Upper lobe of right lung (tissue), 1 donor: ENCODE results near the gene TLR9. TPM values are rescaled to one million over a fixed set of nuclear protein-coding genes. Genes with fewer than 3 reads are reported as not detected.

Source experiments
- ATAC-seq: fragments of 200-7000 bp; cut with Tn5 transposase; one replicate; pipeline ENCODE4 v1.9.1; 2020; ENCODE audit warnings: mild to moderate bottlenecking, moderate library complexity
- DNase-seq: peaks from one replicate; pipeline ENCODE4 v3.0.0-alpha.2; 2020
- H3K27ac ChIP-seq: fragments of 200-600 bp; one replicate; pipeline ENCODE4 v1.8.0; 2022
- H3K27me3 ChIP-seq: fragments of 200-600 bp; one replicate; pipeline ENCODE4 v1.8.0; 2022; ENCODE audit warnings: mild to moderate bottlenecking
- H3K36me3 ChIP-seq: fragments of 200-600 bp; one replicate; pipeline ENCODE4 v1.8.0; 2022
- H3K4me1 ChIP-seq: fragments of 200-600 bp; one replicate; pipeline ENCODE4 v1.8.0; 2022
- H3K4me3 ChIP-seq: fragments of 200-600 bp; one replicate; pipeline ENCODE4 v1.8.0; 2022; ENCODE audit warnings: mild to moderate bottlenecking
- H3K9me3 ChIP-seq: fragments of 200-600 bp; one replicate; pipeline ENCODE4 v1.8.0; 2022
- intact Hi-C: fragments of 100-400 bp; cut with DNase I; formaldehyde crosslinking; loops from one replicate; pipeline ENCODE4 v1.11.0; 2022
- total RNA-seq: library from RNA; stranded (reverse); fragmentation: NEBNext Ultra II Directional; extraction: Animal tissue kit (Norgen Biotek cat#: 25700); gene quantifications from one replicate; pipeline ENCODE4 v1.2.1, GENCODE V29; 2021
- TF ChIP-seq, protein P1 (sequence below): fragments of 200-600 bp; IDR thresholded peaks from one replicate; pipeline ENCODE4 v1.8.0; 2022; ENCODE audit warnings: antibody characterized with exemption
- donor health status: DM: no; HTN: yes; CAD: no; lungs with severe emphysema.

Gene TLR9
- total RNA-seq, 1 donor from 2014 or later = 0.87 TPM

- peaks cover 58% of the 10 kb centered on the region for H3K36me3 ChIP-seq
- no peaks in the 10 kb centered on the region for H3K27me3 ChIP-seq
- no peak overlapping the region for H3K27ac ChIP-seq
- H3K9me3 ChIP-seq = no peaks in the 10 kb centered on the region
- no peak overlapping the region for H3K4me3 ChIP-seq
- peaks cover 5% of the 10 kb centered on the region for H3K4me1 ChIP-seq
- TF ChIP-seq, protein P1, sequence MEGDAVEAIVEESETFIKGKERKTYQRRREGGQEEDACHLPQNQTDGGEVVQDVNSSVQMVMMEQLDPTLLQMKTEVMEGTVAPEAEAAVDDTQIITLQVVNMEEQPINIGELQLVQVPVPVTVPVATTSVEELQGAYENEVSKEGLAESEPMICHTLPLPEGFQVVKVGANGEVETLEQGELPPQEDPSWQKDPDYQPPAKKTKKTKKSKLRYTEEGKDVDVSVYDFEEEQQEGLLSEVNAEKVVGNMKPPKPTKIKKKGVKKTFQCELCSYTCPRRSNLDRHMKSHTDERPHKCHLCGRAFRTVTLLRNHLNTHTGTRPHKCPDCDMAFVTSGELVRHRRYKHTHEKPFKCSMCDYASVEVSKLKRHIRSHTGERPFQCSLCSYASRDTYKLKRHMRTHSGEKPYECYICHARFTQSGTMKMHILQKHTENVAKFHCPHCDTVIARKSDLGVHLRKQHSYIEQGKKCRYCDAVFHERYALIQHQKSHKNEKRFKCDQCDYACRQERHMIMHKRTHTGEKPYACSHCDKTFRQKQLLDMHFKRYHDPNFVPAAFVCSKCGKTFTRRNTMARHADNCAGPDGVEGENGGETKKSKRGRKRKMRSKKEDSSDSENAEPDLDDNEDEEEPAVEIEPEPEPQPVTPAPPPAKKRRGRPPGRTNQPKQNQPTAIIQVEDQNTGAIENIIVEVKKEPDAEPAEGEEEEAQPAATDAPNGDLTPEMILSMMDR = peak; percentile 92
- intact Hi-C loops = loop anchor here (5.0 kb wide), 1 partner anchor 111 kb away; no protein-coding TSS in a partner anchor
- DNase-seq (peak; percentile 91), ATAC-seq (peak; percentile 86)
Measured at GRCh38 chr3:52231502-52232278, 6.2 kb upstream of the TLR9 start.

DNA sequence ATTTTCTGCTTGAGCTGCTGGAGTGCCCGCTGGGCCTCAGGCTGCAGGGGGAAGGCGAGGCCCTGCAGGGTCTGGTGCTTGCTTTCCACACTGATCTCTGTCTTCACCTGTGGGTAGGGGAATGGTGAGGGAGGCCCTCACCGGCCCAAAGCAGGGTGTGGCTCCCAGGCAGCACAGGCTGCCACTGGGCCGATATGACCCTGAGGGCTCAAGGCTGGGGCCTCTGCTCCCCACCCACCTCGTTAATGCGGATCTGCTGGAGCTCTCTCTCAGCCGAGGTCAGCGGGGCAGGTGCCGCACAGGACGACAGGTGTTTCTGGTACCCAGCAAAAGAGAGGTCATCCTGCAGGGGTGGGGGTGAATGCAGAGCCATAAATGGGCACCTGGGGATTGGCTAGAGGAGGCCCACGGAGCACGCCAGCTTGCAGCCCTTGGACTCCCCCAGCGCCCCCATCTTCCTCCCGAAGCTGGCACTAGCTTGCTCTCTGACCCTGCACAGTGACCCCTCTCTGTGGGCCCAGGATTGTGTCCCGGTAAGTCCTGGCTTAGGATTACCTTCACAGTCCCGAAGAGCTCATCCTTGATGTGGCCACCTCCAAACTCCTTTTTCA is 5.5 kb upstream of the TLR9 start:
- no peaks in the 10 kb centered on the region for H3K27me3 ChIP-seq
- H3K4me1 ChIP-seq = no peaks in the 10 kb centered on the region
- peak; percentile 55 for DNase-seq
- ATAC-seq = no peak
- H3K4me3 ChIP-seq = no peak overlapping the region
- TF ChIP-seq, protein P1 = no peak
- peaks cover 58% of the 10 kb centered on the region for H3K36me3 ChIP-seq
- intact Hi-C loops = loop anchor here (5.0 kb wide), 1 partner anchor 111 kb away; no protein-coding TSS in a partner anchor
- no peaks in the 10 kb centered on the region for H3K9me3 ChIP-seq
- no peak overlapping the region for H3K27ac ChIP-seq

DNA sequence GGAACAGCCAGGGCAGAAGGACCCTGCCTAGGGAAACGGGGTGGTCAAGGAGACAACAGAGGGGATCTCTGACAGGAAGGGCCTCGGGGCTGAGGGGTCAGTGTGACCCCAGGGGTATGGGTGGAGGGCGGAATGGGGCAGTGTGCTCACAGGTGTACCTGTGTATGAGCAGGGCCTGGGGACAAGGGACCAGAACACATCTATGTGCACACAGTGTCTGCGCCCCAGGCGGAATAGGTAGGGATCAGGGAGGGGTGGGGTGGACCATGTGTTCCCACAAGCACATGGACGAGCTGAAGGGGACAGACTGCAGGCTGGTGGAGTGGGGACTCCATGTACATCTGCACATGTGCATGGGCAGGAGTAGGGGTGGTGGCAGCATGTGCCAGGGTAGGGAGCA is 5.0 kb upstream of the TLR9 start:
- DNase-seq (no peak), ATAC-seq (no peak)
- TF ChIP-seq, protein P1 = no peak
- H3K9me3 ChIP-seq = no peaks in the 10 kb centered on the region
- H3K4me1 ChIP-seq = no peaks in the 10 kb centered on the region
- H3K36me3 ChIP-seq = peaks cover 58% of the 10 kb centered on the region
- no peak overlapping the region for H3K27ac ChIP-seq
- H3K4me3 ChIP-seq = no peak overlapping the region
- intact Hi-C loops = loop anchor here (5.0 kb wide), 1 partner anchor 112 kb away; no protein-coding TSS in a partner anchor
- H3K27me3 ChIP-seq = no peaks in the 10 kb centered on the region

DNA sequence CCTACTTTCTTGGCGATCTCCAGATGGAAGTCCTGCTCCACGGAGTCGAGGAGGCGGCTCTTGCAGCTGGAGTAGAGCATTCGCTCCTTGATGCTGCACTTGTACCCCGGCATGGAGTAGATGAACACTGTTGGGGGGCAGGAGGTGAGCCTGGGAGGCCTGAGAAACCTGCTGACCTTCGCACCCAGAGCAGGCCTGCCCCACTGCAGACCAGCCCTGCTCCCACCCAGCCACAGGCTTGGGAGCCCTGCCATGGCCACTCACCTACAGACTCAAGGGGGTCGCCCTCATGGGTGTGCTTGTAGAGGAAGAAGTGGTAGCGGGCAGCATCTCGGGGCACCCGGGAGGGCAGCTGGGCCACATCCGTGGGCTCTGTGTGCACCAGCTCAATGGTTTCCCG is 4.2 kb upstream of the TLR9 start:
- no peaks in the 10 kb centered on the region for H3K9me3 ChIP-seq
- H3K27ac ChIP-seq = no peak overlapping the region
- H3K27me3 ChIP-seq = no peaks in the 10 kb centered on the region
- no peaks in the 10 kb centered on the region for H3K4me1 ChIP-seq
- no peak overlapping the region for H3K4me3 ChIP-seq
- peaks cover 56% of the 10 kb centered on the region for H3K36me3 ChIP-seq
- peak; percentile 56 for DNase-seq
- TF ChIP-seq, protein P1 = no peak
- intact Hi-C loops = loop anchor here (5.0 kb wide), 1 partner anchor 113 kb away; no protein-coding TSS in a partner anchor
- ATAC-seq = no peak

DNA sequence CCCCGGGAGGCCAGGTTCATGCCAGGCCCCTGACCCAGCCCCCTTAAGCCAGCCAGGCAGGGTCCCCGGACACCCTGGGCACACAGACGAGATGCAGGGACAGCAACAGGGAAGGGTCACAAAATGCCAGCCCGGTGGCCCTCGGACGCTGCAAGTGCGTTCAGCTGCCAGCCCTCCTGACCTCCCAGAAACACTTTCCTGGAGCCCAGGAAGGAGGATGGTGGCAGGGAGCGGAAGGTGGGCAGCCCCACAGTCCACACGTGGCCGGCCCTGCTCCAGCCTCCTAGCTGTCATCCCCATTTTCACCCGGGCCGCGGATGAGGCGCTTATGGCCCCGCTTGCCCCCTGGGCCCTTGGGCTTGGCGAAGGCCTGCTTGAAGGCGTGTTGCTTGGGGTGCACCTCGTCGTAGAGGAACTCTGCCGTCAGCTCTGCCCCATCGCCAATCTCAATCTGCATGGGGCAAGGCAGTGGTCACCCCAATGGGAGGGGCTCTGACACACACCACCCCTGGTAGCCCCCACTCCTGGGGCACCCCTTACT is 3.4 kb upstream of the TLR9 start:
- intact Hi-C loops = no loop called here
- peaks cover 49% of the 10 kb centered on the region for H3K36me3 ChIP-seq
- DNase-seq (peak; percentile 57), ATAC-seq (no peak)
- no peaks in the 10 kb centered on the region for H3K27me3 ChIP-seq
- H3K9me3 ChIP-seq = no peaks in the 10 kb centered on the region
- no peak overlapping the region for H3K27ac ChIP-seq
- no peaks in the 10 kb centered on the region for H3K4me1 ChIP-seq
- H3K4me3 ChIP-seq = no peak overlapping the region
- TF ChIP-seq, protein P1 = no peak
